ENCODE results near the gene N4BP2L1. TPM values are rescaled to one million over a fixed set of nuclear protein-coding genes. Genes with fewer than 3 reads are reported as not detected.
A peak's percentile ranks its signal among the peaks of the same experiment; 100 is the strongest.

Gene N4BP2L1
- total RNA-seq, 5 donors from 2014 or later (not counting 1 experiment from before 2014, with no cell fraction given): 37.7 to 59.6 (median 44.0) TPM

DNA sequence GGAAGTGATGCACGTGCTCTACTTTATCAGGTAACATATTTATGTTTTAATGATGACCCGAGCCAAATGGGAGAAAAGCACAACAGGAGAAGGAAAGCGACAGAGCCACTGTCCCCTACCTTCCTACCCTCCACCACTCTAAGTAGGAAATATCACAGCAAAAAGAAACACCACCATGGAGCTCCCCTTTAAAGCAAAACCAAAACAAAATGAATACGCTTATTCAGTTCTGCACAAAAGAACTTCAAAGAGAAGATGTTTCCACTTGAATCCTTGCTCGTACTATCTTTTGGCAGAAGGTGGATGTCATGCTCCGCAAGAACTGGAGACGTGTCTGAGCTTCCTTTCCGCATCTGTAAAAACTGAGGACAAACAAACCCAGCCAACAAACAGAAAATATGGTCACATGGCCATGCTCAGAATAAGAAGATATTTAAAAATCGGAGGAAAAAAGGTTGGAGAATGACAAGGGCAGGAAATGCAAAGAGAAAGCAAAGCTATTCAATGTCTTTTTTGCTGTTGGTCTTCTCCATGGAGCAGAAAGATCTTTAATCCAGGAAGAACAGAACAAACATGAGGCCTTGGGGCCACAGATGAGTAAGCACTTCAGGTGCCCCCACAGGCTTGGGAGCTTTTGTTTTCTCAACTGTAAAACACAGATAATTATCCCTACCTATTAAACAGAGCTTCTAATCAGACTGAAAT is 19.5 kb downstream of the N4BP2L1 start:
- Histone ChIP-seq H3K27me3 (replicated peaks in 1 of 2; ENCODE audit: control insufficient read depth in 2 of 2, extremely low read depth in 1 of 2, insufficient read depth in 2 of 2, low read length in 1 of 2) (no peaks in the 10 kb centered on the region), H3K27ac (ENCODE audit: low read length) (no peak overlapping the region), H3K4me1 (ENCODE audit: control insufficient read depth in 1 of 2, extremely low read depth in 1 of 2, insufficient read depth in 2 of 2, low read length in 2 of 2) (peaks cover 2 to 4% of the 10 kb centered on the region in 2 experiments), H3K9me3 (no peaks in the 10 kb centered on the region), H3K36me3 (ENCODE audit: control insufficient read depth in 2 of 2, extremely low read depth in 1 of 2, insufficient read depth in 1 of 2, low read length in 1 of 2) (peaks cover 0 to 29% of the 10 kb centered on the region in 2 donors), H3K4me3 (ENCODE audit: control insufficient read depth in 1 of 2, extremely low read depth in 1 of 2, low read length in 1 of 2) (no peak overlapping the region)
- Mint-ChIP-seq H3K9me3 (no peaks in the 10 kb centered on the region), H3K27ac (peak overlapping the region; percentile 29 to 41), H3K4me1 (peaks cover 25 to 34% (median 31%) of the 10 kb centered on the region in 3 donors), H3K27me3 (no peaks in the 10 kb centered on the region), H3K36me3 (peaks cover 47% of the 10 kb centered on the region), H3K4me3 (peak overlapping the region; percentile 10 to 62 (median 13))
- POLR2A ChIA-PET: interaction anchor here (0.7 to 2.0 kb wide), 4 partner anchors 10 to 284 kb away, joined by 3 to 5 read pairs (median 4); partner anchors contain the start of gene N4BP2L1 (in 1 of the 2)
- 94% methylated on average over 3 of the region's 9 CpGs for WGBS (ENCODE audit: insufficient coverage)
- peak in 1 of 4 experiments; percentile 36 for ATAC-seq (replicated peaks in 1 of 4)
- CTCF ChIA-PET: interaction anchor here in 1 of 2 donors (0.6 to 0.9 kb wide), 2 partner anchors 20 to 522 kb away, joined by 3 to 6 read pairs; no protein-coding TSS in a partner anchor
- no peak for DNase-seq

DNA sequence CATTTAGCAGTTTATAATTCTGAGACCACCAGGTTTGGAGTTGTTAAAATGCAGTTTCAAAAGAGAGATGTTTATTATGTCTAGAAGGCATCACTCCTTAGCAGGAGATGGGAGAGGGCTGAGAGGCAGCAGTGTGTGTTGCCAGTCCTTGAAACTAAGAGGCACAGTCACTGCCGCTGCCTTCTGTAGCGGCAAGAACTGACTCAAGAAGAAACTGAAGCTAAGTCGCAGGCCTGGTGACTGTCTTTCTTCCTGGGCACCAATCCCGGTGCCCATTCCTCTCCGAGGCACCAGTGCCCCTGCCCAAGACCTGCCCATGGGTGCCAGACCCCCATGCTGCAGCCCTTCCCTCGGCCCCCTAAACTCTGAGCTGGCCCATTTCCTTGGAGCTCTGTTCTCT is 20.1 kb downstream of the N4BP2L1 start:
- peaks cover 0 to 31% of the 10 kb centered on the region in 2 donors for H3K36me3 ChIP-seq (ENCODE audit: control insufficient read depth in 2 of 2, extremely low read depth in 1 of 2, insufficient read depth in 1 of 2, low read length in 1 of 2)
- peak overlapping the region in 1 of 3 donors; percentile 62 for H3K4me3 Mint-ChIP-seq

DNA sequence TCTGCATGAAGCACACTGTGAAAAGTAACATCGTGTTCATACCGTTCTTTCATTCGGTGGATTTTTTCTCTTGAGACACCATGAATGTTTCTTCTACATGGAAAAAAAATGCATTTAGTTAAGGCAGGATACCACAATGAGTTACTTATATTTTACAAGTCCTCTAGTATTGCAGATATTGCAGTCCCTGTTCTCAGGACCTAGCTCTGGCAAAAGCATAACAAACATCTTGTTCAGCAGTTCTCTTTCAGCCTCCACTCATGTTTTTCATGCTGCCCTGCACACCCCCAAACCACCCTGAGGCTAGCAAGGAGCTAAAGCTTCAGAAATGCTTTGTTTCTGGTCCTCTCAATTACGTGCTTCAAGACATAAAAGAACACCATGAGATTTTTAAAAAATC is 24.8 kb downstream of the N4BP2L1 start:
- no peak overlapping the region for H3K27ac ChIP-seq (ENCODE audit: low read length)
- peaks cover 0 to 4% of the 10 kb centered on the region in 2 experiments for H3K4me1 ChIP-seq (ENCODE audit: control insufficient read depth in 1 of 2, extremely low read depth in 1 of 2, insufficient read depth in 2 of 2, low read length in 2 of 2)
- no peak for ATAC-seq (replicated peaks in 1 of 4)
- no CpG with 5 or more reads among the region's 4 CpGs for WGBS (ENCODE audit: insufficient coverage)
- H3K4me3 ChIP-seq (ENCODE audit: control insufficient read depth in 1 of 2, extremely low read depth in 1 of 2, low read length in 1 of 2): no peak overlapping the region
- no peak for DNase-seq
- Mint-ChIP-seq H3K4me3 (no peak overlapping the region), H3K27me3 (no peaks in the 10 kb centered on the region), H3K9me3 (no peaks in the 10 kb centered on the region), H3K27ac (no peak overlapping the region), H3K4me1 (peaks cover 2 to 5% (median 5%) of the 10 kb centered on the region in 3 donors), H3K36me3 (peaks cover 49% of the 10 kb centered on the region)
- no peaks in the 10 kb centered on the region for H3K9me3 ChIP-seq
- peaks cover 0 to 41% of the 10 kb centered on the region in 2 donors for H3K36me3 ChIP-seq (ENCODE audit: control insufficient read depth in 2 of 2, extremely low read depth in 1 of 2, insufficient read depth in 1 of 2, low read length in 1 of 2)
- CTCF ChIA-PET: no interaction called here
- no peaks in the 10 kb centered on the region for H3K27me3 ChIP-seq (replicated peaks in 1 of 2; ENCODE audit: control insufficient read depth in 2 of 2, extremely low read depth in 1 of 2, insufficient read depth in 2 of 2, low read length in 1 of 2)
- POLR2A ChIA-PET: no interaction called here

More for the DNA sequence above, 20.1 kb downstream of the N4BP2L1 start:
- no peak overlapping the region for H3K27ac ChIP-seq (ENCODE audit: low read length)
- POLR2A ChIA-PET: interaction anchor here in 1 of 2 donors (1.0 to 2.0 kb wide), 2 partner anchors 10 to 15 kb away, joined by 3 to 5 read pairs; no protein-coding TSS in a partner anchor
- DNase-seq (no peak), ATAC-seq (replicated peaks in 1 of 4) (no peak)
- CTCF ChIA-PET: interaction anchor here in 1 of 2 donors (0.9 kb wide), 1 partner anchor 21 kb away, joined by 6 read pairs; no protein-coding TSS in a partner anchor
- WGBS (ENCODE audit: insufficient coverage): 58% methylated on average over 4 of the region's 6 CpGs
- Mint-ChIP-seq H3K27me3 (no peaks in the 10 kb centered on the region), H3K27ac (peak overlapping the region in 1 of 2 donors; percentile 29), H3K9me3 (no peaks in the 10 kb centered on the region), H3K36me3 (peaks cover 53% of the 10 kb centered on the region), H3K4me1 (peaks cover 25 to 34% (median 31%) of the 10 kb centered on the region in 3 donors)
- no peak overlapping the region for H3K4me3 ChIP-seq (ENCODE audit: control insufficient read depth in 1 of 2, extremely low read depth in 1 of 2, low read length in 1 of 2)
- no peaks in the 10 kb centered on the region for H3K9me3 ChIP-seq
- H3K4me1 ChIP-seq (ENCODE audit: control insufficient read depth in 1 of 2, extremely low read depth in 1 of 2, insufficient read depth in 2 of 2, low read length in 2 of 2): peaks cover 2 to 4% of the 10 kb centered on the region in 2 experiments
- H3K27me3 ChIP-seq (replicated peaks in 1 of 2; ENCODE audit: control insufficient read depth in 2 of 2, extremely low read depth in 1 of 2, insufficient read depth in 2 of 2, low read length in 1 of 2): no peaks in the 10 kb centered on the region

GRCh38 chr13:32391101-32391619 is 36.8 kb downstream of the N4BP2L1 start:
- Histone ChIP-seq H3K27ac (ENCODE audit: low read length) (no peak overlapping the region), H3K4me1 (ENCODE audit: control insufficient read depth in 1 of 2, extremely low read depth in 1 of 2, insufficient read depth in 2 of 2, low read length in 2 of 2) (peaks cover 6 to 7% of the 10 kb centered on the region in 2 experiments), H3K27me3 (replicated peaks in 1 of 2; ENCODE audit: control insufficient read depth in 2 of 2, extremely low read depth in 1 of 2, insufficient read depth in 2 of 2, low read length in 1 of 2) (no peaks in the 10 kb centered on the region), H3K4me3 (ENCODE audit: control insufficient read depth in 1 of 2, extremely low read depth in 1 of 2, low read length in 1 of 2) (no peak overlapping the region), H3K36me3 (ENCODE audit: control insufficient read depth in 2 of 2, extremely low read depth in 1 of 2, insufficient read depth in 1 of 2, low read length in 1 of 2) (no peaks in the 10 kb centered on the region), H3K9me3 (no peaks in the 10 kb centered on the region)
- POLR2A ChIA-PET: interaction anchor here in 1 of 2 donors (0.6 kb wide), 1 partner anchor 27 kb away, joined by 3 read pairs; no protein-coding TSS in a partner anchor
- Mint-ChIP-seq H3K9me3 (no peaks in the 10 kb centered on the region), H3K27me3 (no peaks in the 10 kb centered on the region), H3K27ac (no peak overlapping the region), H3K36me3 (no peaks in the 10 kb centered on the region), H3K4me3 (no peak overlapping the region), H3K4me1 (peaks cover 9 to 25% (median 17%) of the 10 kb centered on the region in 3 donors)
- ATAC-seq (replicated peaks in 1 of 4) (no peak), DNase-seq (no peak)
- 91% methylated on average over 3 of the region's 4 CpGs for WGBS (ENCODE audit: insufficient coverage)
- CTCF ChIA-PET: no interaction called here

- Mint-ChIP-seq H3K4me1 (peaks cover 9 to 25% (median 17%) of the 10 kb centered on the region in 3 donors), H3K4me3 (peak overlapping the region in 1 of 3 donors; percentile 4), H3K27ac (no peak overlapping the region), H3K27me3 (no peaks in the 10 kb centered on the region), H3K36me3 (no peaks in the 10 kb centered on the region), H3K9me3 (no peaks in the 10 kb centered on the region)
- Histone ChIP-seq H3K36me3 (ENCODE audit: control insufficient read depth in 2 of 2, extremely low read depth in 1 of 2, insufficient read depth in 1 of 2, low read length in 1 of 2) (no peaks in the 10 kb centered on the region), H3K4me1 (ENCODE audit: control insufficient read depth in 1 of 2, extremely low read depth in 1 of 2, insufficient read depth in 2 of 2, low read length in 2 of 2) (peaks cover 6 to 7% of the 10 kb centered on the region in 2 experiments), H3K4me3 (ENCODE audit: control insufficient read depth in 1 of 2, extremely low read depth in 1 of 2, low read length in 1 of 2) (no peak overlapping the region), H3K27me3 (replicated peaks in 1 of 2; ENCODE audit: control insufficient read depth in 2 of 2, extremely low read depth in 1 of 2, insufficient read depth in 2 of 2, low read length in 1 of 2) (no peaks in the 10 kb centered on the region), H3K27ac (ENCODE audit: low read length) (no peak overlapping the region), H3K9me3 (no peaks in the 10 kb centered on the region)
- CTCF ChIA-PET: interaction anchor here in 1 of 2 donors (0.6 kb wide), 1 partner anchor 13 kb away, joined by 3 read pairs; no protein-coding TSS in a partner anchor
- POLR2A ChIA-PET: interaction anchor here in 1 of 2 donors (0.6 kb wide), 1 partner anchor 27 kb away, joined by 3 read pairs; no protein-coding TSS in a partner anchor
- DNase-seq (no peak), ATAC-seq (replicated peaks in 1 of 4) (peak in 1 of 4 experiments; percentile 46)
- no CpG with 5 or more reads among the region's 1 CpG for WGBS (ENCODE audit: insufficient coverage)
Observed at GRCh38 chr13:32390484-32390883, 37.4 kb downstream of the N4BP2L1 start.

DNA sequence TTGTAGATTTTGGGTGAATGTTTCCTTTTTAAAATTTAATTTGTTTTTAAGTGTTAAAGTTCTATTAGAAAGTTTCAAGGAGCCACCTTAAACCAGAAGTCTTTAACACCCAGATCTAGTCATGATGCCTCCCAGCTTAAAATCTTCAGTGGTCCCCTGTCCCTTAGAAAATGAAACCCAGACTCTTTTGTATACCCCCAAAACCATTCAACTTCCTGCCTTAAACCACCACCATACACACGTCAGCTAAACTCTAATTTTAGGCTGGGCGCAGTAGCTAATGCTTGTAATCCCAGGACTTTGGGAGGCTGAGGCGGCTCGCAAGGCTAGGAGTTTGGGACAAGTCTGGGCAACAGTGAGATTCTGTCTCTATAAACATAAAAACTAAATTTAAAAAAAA is 37.9 kb downstream of the N4BP2L1 start:
- Histone ChIP-seq H3K27ac (ENCODE audit: low read length) (no peak overlapping the region), H3K4me3 (ENCODE audit: control insufficient read depth in 1 of 2, extremely low read depth in 1 of 2, low read length in 1 of 2) (no peak overlapping the region), H3K9me3 (no peaks in the 10 kb centered on the region), H3K4me1 (ENCODE audit: control insufficient read depth in 1 of 2, extremely low read depth in 1 of 2, insufficient read depth in 2 of 2, low read length in 2 of 2) (peaks cover 8 to 10% of the 10 kb centered on the region in 2 experiments), H3K36me3 (ENCODE audit: control insufficient read depth in 2 of 2, extremely low read depth in 1 of 2, insufficient read depth in 1 of 2, low read length in 1 of 2) (no peaks in the 10 kb centered on the region), H3K27me3 (replicated peaks in 1 of 2; ENCODE audit: control insufficient read depth in 2 of 2, extremely low read depth in 1 of 2, insufficient read depth in 2 of 2, low read length in 1 of 2) (no peaks in the 10 kb centered on the region)
- Mint-ChIP-seq H3K4me1 (peaks cover 9 to 25% (median 17%) of the 10 kb centered on the region in 3 donors), H3K36me3 (no peaks in the 10 kb centered on the region), H3K27me3 (no peaks in the 10 kb centered on the region), H3K4me3 (peak overlapping the region in 1 of 3 donors; percentile 4), H3K9me3 (no peaks in the 10 kb centered on the region), H3K27ac (peak overlapping the region in 1 of 2 donors; percentile 52)
- ATAC-seq (replicated peaks in 1 of 4) (peak; percentile 51 to 82 (median 62)), DNase-seq (peak in 1 of 35 experiments; percentile 43)
- CTCF ChIA-PET: interaction anchor here in 1 of 2 donors (0.6 kb wide), 1 partner anchor 12 kb away, joined by 3 read pairs; no protein-coding TSS in a partner anchor
- POLR2A ChIA-PET: interaction anchor here in 1 of 2 donors (0.7 kb wide), 1 partner anchor 1182 kb away, joined by 6 read pairs; no protein-coding TSS in a partner anchor
- no CpG with 5 or more reads among the region's 4 CpGs for WGBS (ENCODE audit: insufficient coverage)

Measured in T-cell (primary cell).